KG1 (cell line): ENCODE data around the gene TNFRSF21.

ENCODE experiments used
- DNase-seq: peaks from one replicate; lab custom pipeline; 2025; lab: John Stamatoyannopoulos, UW

TNFRSF21 gene

GRCh38 chr6:47207261-47207660, 102.4 kb downstream of the TNFRSF21 start:
- no peak for DNase-seq

- no peak for DNase-seq
Measured at GRCh38 chr6:47206626-47207025, 103.1 kb downstream of the TNFRSF21 start.

DNA sequence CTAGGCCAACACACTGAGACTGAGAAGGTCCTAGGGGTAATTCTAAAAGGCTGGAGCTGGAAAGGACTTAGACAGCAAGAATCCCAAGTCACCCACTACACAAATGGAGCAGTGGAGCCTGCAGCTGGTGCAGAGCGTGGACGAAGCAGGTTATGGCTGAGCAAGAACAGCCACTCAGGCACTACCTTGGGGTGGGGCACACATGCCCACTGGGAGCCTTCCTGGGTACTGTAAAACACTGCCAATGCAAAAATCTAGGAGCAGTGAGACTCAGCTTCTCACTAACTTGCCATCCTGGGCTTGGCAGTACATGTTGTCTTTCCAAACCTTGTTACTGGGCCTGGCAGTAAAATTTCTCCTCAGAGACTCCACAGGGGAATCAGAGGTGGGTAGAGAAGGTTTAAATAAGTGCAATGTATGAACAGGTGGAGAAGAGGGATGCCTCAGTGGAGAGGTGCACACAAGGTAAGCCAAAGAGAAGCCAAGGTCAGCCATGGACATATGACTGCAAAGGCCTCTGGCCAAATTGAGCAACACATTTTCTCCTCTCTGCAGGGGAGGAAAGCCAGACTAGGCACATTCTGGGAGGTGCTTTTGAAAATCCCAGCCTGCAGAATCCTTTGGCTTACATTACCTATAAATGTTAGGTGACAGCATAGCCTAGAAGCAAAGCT, 105.6 kb downstream of the TNFRSF21 start:
- DNase-seq = no peak

DNA sequence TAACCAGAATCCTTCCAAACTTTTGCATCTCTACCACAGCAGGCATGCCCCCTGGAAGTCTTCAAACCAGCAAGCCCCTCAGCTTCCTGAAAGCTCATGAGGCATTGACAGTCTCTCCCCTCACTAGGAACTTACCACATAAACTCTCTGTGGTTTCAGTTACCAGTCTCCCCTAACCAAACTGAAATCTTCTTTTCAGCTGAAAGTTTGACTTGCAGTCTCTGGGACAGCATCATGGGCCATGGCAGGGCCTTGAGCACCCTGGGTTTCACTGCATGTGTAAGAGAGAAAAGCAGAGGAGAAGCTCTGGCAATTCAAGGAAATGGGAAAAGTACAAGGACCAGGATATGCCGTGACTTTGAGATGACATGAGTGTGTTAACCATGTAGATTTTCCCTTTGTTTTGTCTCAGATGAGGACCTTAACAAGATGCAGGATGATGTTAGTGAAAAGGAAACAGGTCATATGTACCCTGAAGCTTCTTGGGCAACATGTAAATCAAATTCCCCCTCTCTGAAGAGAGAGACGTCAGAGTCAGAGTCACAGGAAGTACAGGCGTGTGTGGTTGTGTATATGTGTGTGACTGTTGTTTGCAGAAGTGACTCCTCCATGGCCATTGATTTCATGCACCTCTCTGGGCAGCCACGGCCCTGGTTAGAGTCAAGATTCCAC, 106.3 kb downstream of the TNFRSF21 start:
- no peak for DNase-seq

DNA sequence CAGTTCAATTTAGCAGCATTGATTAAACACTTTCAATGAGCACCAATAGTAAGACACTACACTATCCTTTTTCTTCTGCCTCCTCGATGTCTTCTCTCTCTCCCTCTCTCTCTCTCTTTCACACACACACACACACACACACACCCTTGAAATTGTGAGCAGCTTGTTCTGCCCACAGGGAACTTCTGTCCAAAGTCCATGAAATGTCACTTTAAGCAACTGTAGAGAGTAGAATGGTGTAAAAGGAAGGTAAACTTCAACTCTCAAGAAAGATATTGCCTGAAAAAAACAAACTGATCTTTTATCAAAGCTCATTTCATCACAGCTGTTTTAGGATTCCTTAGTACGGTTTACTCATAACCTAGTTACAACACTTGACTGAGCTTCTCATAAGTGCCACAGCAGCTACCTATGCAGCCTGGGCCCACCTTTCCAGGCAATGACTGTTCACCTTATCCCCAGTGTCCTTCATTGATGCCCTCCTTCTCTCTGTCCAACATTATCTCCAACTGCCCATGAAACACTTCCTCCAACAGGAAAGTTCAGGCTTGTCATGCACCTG, 107.0 kb downstream of the TNFRSF21 start:
- DNase-seq = no peak

DNA sequence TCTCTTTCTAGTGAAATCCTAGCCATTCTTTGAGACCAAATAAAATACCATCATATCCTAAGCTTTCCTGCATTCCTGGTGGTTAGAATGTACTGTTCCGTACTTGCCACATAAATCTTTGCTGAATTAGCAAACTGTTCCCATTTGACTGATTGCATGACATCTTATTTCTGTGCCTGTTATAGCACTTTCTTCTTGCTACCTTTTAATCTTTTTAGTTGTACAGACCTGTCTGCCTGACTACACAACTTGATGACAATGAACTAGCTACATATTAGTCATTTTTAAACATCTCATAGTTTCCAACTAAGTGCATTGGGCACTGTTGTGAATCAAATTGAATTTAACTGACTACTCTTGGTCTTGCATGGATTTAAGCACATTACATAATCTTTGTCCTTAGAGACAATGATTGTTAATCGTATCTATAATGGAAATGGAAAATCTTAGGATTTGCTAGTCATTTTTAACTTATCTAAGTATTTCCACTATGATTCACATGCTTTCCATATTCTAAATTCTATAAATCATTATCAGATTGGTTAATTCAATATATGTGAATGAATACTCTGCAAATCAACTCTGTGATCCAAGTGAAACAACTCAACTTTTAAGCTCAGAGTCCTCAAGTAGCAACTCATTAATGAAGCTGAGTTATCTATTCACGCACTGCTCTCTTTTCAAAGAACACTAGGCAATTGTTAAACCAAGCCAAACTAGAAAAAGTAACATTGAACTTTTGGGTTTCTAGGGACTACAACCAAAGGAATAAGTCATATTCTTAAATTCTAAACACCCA, 109.0 kb downstream of the TNFRSF21 start:
- no peak for DNase-seq

GRCh38 chr6:47197682-47198640, 111.7 kb downstream of the TNFRSF21 start:
- no peak for DNase-seq

GRCh38 chr6:47196113-47196512, 113.6 kb downstream of the TNFRSF21 start:
- DNase-seq = no peak

DNA sequence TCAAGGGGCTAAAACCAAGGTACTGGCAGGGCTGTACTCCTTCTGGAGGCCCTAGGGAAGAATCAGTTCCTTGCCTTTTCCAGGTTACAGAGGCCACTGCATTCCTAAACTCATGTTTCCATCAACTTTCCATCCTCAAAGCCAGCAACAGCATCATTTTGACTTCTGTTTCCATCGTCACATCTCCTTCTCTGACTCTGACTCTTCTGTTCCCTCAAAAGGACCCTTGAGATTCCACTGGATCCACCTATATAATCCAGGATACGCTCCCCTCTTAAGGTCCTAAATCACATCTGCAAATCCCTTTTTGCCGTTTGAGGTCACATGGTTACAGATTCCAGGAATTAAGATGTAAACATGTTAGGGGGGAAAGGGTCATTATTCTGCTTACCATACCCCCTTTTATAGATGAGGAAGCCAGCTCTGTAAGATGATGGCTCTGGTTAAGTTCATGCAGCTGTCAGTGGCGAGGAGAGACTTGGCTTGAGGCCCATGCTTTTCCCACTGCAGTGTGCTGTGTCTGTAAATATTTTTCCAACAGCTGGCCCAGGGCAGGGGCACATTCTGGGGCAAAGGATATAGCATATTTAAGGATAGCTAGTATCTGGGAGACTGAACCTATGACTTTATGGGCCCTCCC, 114.6 kb downstream of the TNFRSF21 start:
- no peak for DNase-seq

GRCh38 chr6:47188588-47189021, 121.1 kb downstream of the TNFRSF21 start:
- DNase-seq = no peak

GRCh38 chr6:47187893-47188587, 121.7 kb downstream of the TNFRSF21 start:
- DNase-seq = no peak

DNA sequence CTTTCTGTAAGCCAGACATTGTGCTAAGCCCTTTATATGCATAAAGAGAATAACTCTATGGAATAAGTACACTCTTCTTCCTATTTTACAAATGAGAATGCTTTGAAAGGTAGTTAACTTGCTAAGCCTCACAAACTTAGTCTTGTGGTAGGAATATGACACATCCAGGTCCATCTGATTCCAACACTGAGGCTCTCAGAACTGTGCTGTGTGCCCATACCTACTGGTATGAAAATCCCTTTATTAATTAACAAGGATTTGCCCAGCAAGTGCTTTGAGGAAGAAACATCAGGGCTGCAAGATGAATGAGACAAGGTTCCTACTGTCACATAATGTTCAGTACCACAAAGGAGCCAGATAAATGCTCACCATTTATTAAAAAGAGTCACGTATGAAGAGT, 122.6 kb downstream of the TNFRSF21 start:
- DNase-seq = no peak

DNA sequence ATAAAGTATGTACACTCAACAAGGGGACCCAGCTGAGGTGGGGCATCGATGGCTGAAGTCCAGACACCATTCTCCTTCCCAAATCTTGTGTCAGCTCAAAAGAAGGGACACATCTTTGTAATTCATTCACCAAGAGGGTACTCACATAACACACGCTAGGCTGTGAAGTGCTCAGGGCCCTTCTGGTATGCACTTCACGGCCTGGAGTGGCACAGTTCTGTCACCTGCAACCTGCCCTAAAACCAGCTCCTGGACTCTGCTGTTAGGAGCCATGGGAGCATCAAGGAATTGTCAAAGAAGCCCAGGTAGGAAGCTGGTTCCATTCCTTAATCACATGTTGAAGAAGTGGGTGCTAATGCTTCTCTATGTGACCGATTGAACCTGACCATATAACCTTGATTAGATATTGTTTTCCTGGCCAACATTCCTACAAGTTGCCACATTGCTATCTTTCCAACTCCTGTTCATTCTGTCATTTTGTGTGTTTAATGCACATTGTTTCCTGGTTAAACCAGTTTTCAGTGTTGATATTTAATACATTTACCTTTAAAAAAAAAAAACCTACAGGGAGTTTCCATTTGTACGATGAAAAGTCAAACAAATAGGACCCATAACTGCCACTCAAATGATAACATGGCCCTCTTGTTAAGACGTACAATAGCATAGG, 127.3 kb downstream of the TNFRSF21 start:
- DNase-seq = no peak

- no peak for DNase-seq
Measured at GRCh38 chr6:47181681-47182080, 128.0 kb downstream of the TNFRSF21 start.
